ENCODE measurements around the gene MBNL1. TPM values are rescaled to one million over a fixed set of nuclear protein-coding genes. Genes with fewer than 3 reads are reported as not detected.

The MBNL1 gene
- total RNA-seq, 4 donors from 2014 or later: 261 to 429 (median 389) TPM

GRCh38 chr3:152356870-152357276 is 88.1 kb downstream of the MBNL1 start:
- TF ChIP-seq POLR2A (IDR thresholded peaks at IDR 0.05): no peak
- TF ChIP-seq CTCF (IDR thresholded peaks at IDR 0.05): no peak
- no peak for DNase-seq
- Histone ChIP-seq H3K27me3 (no peaks in the 10 kb centered on the region), H3K27ac (no peak overlapping the region), H3K4me3 (no peak overlapping the region), H3K36me3 (no peaks in the 10 kb centered on the region), H3K9me3 (no peaks in the 10 kb centered on the region), H3K4me1 (no peaks in the 10 kb centered on the region)

GRCh38 chr3:152357587-152357986 is 88.9 kb downstream of the MBNL1 start:
- TF ChIP-seq CTCF (IDR thresholded peaks at IDR 0.05): no peak
- no peak for TF ChIP-seq POLR2A (IDR thresholded peaks at IDR 0.05)
- Histone ChIP-seq H3K4me3 (no peak overlapping the region), H3K9me3 (no peaks in the 10 kb centered on the region), H3K36me3 (no peaks in the 10 kb centered on the region), H3K27ac (no peak overlapping the region), H3K27me3 (no peaks in the 10 kb centered on the region), H3K4me1 (peaks cover 0 to 4% (median 0%) of the 10 kb centered on the region in 4 donors)
- DNase-seq: no peak

GRCh38 chr3:152359385-152360248 is 90.9 kb downstream of the MBNL1 start:
- TF ChIP-seq CTCF (IDR thresholded peaks at IDR 0.05) (no peak), POLR2A (IDR thresholded peaks at IDR 0.05) (no peak)
- Histone ChIP-seq H3K36me3 (no peaks in the 10 kb centered on the region), H3K27me3 (no peaks in the 10 kb centered on the region), H3K27ac (no peak overlapping the region), H3K4me3 (no peak overlapping the region), H3K9me3 (no peaks in the 10 kb centered on the region), H3K4me1 (peaks cover 0 to 21% (median 0%) of the 10 kb centered on the region in 4 donors)
- DNase-seq: no peak

- no peak for DNase-seq
- no peaks in the 10 kb centered on the region for H3K36me3 ChIP-seq
- no peaks in the 10 kb centered on the region for H3K27me3 ChIP-seq
- TF ChIP-seq POLR2A (IDR thresholded peaks at IDR 0.05): no peak
- no peak for TF ChIP-seq CTCF (IDR thresholded peaks at IDR 0.05)
- no peak overlapping the region for H3K4me3 ChIP-seq
- no peaks in the 10 kb centered on the region for H3K9me3 ChIP-seq
- peaks cover 0 to 28% (median 0%) of the 10 kb centered on the region in 4 donors for H3K4me1 ChIP-seq
- no peak overlapping the region for H3K27ac ChIP-seq
Observed at GRCh38 chr3:152360302-152360701, 91.6 kb downstream of the MBNL1 start.

GRCh38 chr3:152360966-152361365 is 92.2 kb downstream of the MBNL1 start:
- H3K4me1 ChIP-seq: peaks cover 0 to 35% (median 0%) of the 10 kb centered on the region in 4 donors
- H3K27ac ChIP-seq: no peak overlapping the region
- H3K36me3 ChIP-seq: no peaks in the 10 kb centered on the region
- H3K9me3 ChIP-seq: no peaks in the 10 kb centered on the region
- TF ChIP-seq CTCF (IDR thresholded peaks at IDR 0.05) (no peak), POLR2A (IDR thresholded peaks at IDR 0.05) (no peak)
- no peaks in the 10 kb centered on the region for H3K27me3 ChIP-seq
- H3K4me3 ChIP-seq: no peak overlapping the region
- DNase-seq: no peak
